ENCODE results near the gene POLD2.

POLD2 gene

GRCh38 chr7:44157116-44158080, 34.0 kb upstream of the POLD2 start:
- Mint-ChIP-seq H3K9me3 (no peaks in the 10 kb centered on the region), H3K27me3 (no peaks in the 10 kb centered on the region), H3K27ac (no peak overlapping the region), H3K4me3 (no peak overlapping the region), H3K36me3 (ENCODE audit: low read depth) (no peaks in the 10 kb centered on the region), H3K4me1 (ENCODE audit: low read depth) (peaks cover 2% of the 10 kb centered on the region)
- intact Hi-C loops (cut with micrococcal nuclease) = no loop called here

- intact Hi-C loops (cut with micrococcal nuclease) = no loop called here
- peaks cover 6% of the 10 kb centered on the region for H3K4me1 Mint-ChIP-seq (ENCODE audit: low read depth)
- H3K9me3 Mint-ChIP-seq = no peaks in the 10 kb centered on the region
- no peak overlapping the region for H3K4me3 Mint-ChIP-seq
- H3K27me3 Mint-ChIP-seq = no peaks in the 10 kb centered on the region
- H3K27ac Mint-ChIP-seq = no peak overlapping the region
- no peaks in the 10 kb centered on the region for H3K36me3 Mint-ChIP-seq (ENCODE audit: low read depth)
Measured at GRCh38 chr7:44156453-44157010, 33.2 kb upstream of the POLD2 start.

DNA sequence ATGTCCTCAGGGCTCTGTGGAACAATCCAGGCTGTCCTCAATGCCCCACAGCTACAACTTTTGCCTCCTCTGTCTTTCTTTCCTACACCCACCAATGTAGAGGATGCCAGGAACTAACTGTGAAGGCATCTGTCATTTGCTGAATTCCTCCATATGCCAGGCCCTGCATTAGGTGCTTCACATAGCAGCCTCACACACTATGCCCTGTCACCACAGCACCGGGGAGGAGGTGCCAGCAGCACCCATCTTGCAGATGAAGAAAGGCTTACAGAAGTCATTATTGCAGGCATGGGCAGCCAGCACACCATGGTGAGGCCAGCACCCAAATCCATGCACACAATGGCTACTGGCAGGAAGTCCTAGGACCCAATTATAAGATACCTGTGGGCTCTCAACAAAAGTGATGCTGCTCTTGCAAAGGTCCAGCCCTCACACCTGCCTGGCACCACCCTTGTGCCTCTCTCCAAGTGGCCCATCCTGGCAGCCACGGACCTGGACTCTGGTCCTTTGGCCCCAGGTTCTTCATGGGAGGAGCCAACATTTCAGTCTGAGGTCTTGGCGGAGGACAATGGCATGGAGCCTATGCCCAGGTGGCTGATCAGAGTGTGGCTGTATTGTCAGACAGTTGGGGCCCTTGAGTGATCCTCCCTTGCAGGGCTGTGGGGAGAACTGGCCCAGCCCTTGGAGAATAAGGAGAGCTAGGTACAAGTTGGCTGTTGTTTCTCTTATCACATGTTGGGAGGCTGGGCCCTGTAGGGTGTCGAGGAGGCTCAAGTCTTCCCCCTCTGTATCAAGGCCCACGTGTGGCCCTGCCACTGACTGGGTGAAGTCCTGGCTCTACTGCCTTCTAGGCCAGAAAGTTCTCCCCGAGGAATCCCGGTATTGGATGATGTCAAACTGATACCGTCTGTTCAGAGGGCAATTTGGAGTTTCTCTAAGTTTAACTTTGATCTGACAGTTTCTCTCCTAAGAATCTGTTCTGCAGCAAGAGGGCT, 32.1 kb upstream of the POLD2 start:
- intact Hi-C loops (cut with micrococcal nuclease) = no loop called here
- Mint-ChIP-seq H3K9me3 (no peaks in the 10 kb centered on the region), H3K27ac (no peak overlapping the region), H3K36me3 (ENCODE audit: low read depth) (no peaks in the 10 kb centered on the region), H3K4me1 (ENCODE audit: low read depth) (peaks cover 6% of the 10 kb centered on the region), H3K4me3 (no peak overlapping the region), H3K27me3 (no peaks in the 10 kb centered on the region)

DNA sequence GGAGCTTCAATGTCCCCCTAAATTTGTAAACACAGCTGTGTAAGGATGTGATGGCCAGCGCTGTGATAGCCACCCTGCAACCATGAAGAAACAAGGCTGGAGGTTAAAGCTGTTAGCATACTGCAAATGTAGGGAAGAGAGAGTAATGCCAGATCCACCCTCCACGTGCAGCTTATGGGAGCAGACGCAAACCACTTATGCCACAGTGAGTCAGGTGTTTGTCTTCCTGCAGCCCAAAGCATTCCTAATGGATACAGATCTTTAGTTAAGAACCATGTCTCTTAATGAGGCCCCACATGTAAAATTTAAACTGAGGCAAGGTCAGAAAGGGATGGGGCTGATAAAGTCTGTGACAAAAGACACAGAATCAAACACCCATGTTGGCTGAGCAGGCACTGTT, 31.4 kb upstream of the POLD2 start:
- H3K36me3 Mint-ChIP-seq (ENCODE audit: low read depth) = no peaks in the 10 kb centered on the region
- H3K4me3 Mint-ChIP-seq = no peak overlapping the region
- intact Hi-C loops (cut with micrococcal nuclease) = no loop called here
- H3K9me3 Mint-ChIP-seq = no peaks in the 10 kb centered on the region
- peaks cover 6% of the 10 kb centered on the region for H3K4me1 Mint-ChIP-seq (ENCODE audit: low read depth)
- no peaks in the 10 kb centered on the region for H3K27me3 Mint-ChIP-seq
- no peak overlapping the region for H3K27ac Mint-ChIP-seq

DNA sequence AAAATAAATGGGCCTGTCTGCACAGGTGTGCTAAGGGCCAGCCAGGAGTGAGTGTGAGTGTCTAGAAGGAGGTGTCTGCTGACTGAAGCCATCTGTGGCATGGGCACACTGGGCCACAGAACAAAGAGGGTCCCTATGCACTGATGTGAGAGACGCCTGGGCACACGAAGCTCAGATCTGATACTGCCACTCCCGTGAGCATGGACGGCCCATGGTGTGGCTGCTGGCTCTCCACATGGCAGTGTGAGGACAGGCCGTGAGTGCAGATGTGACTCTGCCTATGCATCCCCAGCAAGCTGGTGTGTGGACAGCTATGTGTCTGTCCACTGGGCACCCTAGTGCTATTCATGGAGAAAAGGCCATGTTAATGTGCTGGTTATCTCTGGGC, 30.6 kb upstream of the POLD2 start:
- H3K27ac Mint-ChIP-seq = no peak overlapping the region
- intact Hi-C loops (cut with micrococcal nuclease) = no loop called here
- no peaks in the 10 kb centered on the region for H3K27me3 Mint-ChIP-seq
- H3K9me3 Mint-ChIP-seq = no peaks in the 10 kb centered on the region
- H3K4me1 Mint-ChIP-seq (ENCODE audit: low read depth) = peaks cover 6% of the 10 kb centered on the region
- H3K36me3 Mint-ChIP-seq (ENCODE audit: low read depth) = no peaks in the 10 kb centered on the region
- H3K4me3 Mint-ChIP-seq = no peak overlapping the region

DNA sequence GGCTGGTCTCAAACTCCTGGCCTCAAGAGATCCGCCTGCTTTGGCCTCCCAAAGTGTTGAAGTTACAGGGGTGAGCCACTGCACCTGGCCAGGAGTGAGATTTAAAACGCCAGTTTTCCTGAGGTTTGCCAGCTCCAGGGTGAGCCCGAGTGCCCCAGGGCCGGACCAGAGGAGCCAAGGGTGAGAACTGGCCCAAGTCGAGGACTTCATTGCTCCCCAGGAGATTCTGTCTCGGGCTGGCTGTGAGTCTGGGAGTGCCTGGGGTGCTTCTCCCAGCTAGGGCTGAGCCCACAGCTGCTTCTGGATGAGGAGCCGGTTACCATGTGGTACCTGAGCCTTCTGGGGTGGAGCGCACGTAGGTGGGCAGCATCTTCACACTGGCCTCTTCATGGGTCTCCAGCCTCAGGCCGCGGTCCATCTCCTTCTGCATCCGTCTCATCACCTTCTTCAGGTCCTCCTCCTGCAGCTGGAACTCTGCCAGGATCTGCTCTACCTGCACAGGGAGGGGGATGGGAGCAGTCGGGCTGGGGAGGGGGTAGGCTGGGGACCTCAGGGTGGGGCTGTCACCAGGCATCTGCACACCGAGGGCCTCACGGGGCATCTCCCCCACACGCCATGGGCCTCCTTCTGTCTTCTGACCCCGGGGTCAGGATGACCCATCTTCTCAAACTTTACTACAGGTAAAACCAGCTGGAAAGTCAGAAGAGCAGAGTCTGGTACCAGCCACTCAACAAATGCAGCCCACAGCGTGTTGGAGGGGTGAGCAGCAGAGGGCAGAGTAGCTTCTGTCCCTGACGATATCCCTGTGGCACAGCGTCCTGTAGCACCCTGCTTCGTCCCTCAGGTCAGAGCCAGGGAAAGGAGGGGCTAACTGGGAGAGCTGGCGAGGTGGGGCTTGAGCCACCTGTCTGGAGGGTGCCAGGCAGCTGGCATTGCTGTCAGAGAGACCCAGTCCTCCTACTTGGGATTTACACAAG, 29.9 kb upstream of the POLD2 start:
- H3K9me3 Mint-ChIP-seq = no peaks in the 10 kb centered on the region
- H3K36me3 Mint-ChIP-seq (ENCODE audit: low read depth) = no peaks in the 10 kb centered on the region
- peaks cover 2% of the 10 kb centered on the region for H3K27me3 Mint-ChIP-seq
- intact Hi-C loops (cut with micrococcal nuclease) = no loop called here
- no peak overlapping the region for H3K4me3 Mint-ChIP-seq
- H3K27ac Mint-ChIP-seq = peak overlapping the region; percentile 42
- H3K4me1 Mint-ChIP-seq (ENCODE audit: low read depth) = peaks cover 6% of the 10 kb centered on the region

- Mint-ChIP-seq H3K4me3 (no peak overlapping the region), H3K4me1 (ENCODE audit: low read depth) (peaks cover 6% of the 10 kb centered on the region), H3K36me3 (ENCODE audit: low read depth) (no peaks in the 10 kb centered on the region), H3K9me3 (no peaks in the 10 kb centered on the region), H3K27me3 (peaks cover 11% of the 10 kb centered on the region), H3K27ac (peak overlapping the region; percentile 42)
- intact Hi-C loops (cut with micrococcal nuclease) = no loop called here
Measured at GRCh38 chr7:44151956-44152355, 28.6 kb upstream of the POLD2 start.

DNA sequence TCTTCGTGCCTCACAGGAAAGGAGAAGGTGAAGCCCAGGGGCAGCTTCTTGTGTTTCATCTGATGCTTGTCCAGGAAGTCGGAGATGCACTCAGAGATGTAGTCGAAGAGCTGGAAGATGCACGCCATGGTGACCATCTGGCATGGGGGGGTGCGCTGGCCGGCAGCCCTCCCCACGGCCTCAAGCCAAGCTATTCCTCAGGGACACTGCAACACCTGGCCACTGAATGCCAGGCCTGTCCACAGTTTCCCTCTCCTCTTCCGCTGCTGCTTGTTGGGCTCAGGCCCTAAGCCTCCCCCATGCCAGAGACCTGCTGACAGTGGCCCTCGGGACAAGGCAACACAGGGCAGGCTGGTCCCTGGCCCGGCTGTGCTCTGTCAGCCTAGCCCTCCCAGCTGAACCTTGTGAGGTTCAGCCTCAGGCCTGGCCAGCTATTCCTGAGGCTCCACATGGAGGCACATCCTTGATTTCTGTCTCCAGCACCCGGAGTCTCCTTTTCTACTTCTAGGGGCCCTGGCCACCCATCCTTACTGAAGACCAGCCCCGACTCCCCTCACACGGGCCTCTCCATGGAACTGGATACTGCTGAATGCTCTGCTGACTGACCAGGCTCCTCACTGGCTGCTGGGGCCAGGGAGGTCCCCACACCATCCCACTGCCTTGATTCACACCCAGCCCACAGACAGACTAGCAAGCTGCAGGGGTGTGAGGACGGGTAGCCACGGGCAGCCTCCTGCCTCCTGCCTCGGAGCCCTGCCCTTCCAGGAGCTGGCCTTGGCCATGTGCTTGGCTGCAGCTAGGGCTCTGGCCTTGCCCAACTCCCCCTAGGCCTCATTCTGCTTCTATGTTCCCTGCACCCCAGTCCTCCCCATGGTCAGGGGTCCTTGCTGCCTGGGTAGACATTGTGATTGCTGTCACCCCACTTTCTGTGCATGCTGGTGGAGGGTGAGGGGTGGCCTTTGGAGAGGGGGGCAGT, 27.9 kb upstream of the POLD2 start:
- Mint-ChIP-seq H3K4me1 (ENCODE audit: low read depth) (peaks cover 9% of the 10 kb centered on the region), H3K36me3 (ENCODE audit: low read depth) (no peaks in the 10 kb centered on the region), H3K27ac (peak overlapping the region; percentile 1), H3K27me3 (peaks cover 18% of the 10 kb centered on the region), H3K4me3 (no peak overlapping the region), H3K9me3 (no peaks in the 10 kb centered on the region)
- intact Hi-C loops (cut with micrococcal nuclease) = no loop called here

DNA sequence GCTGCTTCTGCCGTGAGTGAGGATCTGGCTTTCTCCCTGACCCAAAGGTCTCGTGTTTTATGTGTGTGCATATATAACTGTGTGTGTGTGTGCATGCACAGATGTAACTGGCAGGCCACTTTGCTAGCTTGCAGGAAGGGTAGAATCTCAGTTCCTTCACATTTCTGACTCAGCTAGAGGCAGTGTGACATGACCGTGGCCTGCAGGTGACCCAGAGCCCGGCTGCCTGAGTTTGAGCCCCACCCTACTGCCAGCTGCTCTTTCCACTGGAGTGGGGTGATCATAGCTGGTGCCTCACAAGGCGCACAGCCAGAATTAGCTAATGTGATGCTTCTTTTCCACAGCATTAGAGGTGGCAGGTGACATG, 27.1 kb upstream of the POLD2 start:
- H3K4me3 Mint-ChIP-seq = no peak overlapping the region
- peaks cover 17% of the 10 kb centered on the region for H3K4me1 Mint-ChIP-seq (ENCODE audit: low read depth)
- H3K9me3 Mint-ChIP-seq = no peaks in the 10 kb centered on the region
- H3K27ac Mint-ChIP-seq = peak overlapping the region; percentile 1
- H3K36me3 Mint-ChIP-seq (ENCODE audit: low read depth) = no peaks in the 10 kb centered on the region
- H3K27me3 Mint-ChIP-seq = peaks cover 24% of the 10 kb centered on the region
- intact Hi-C loops (cut with micrococcal nuclease) = no loop called here

GRCh38 chr7:44149571-44150465, 26.5 kb upstream of the POLD2 start:
- no peaks in the 10 kb centered on the region for H3K36me3 Mint-ChIP-seq (ENCODE audit: low read depth)

GRCh38 chr7:44148961-44149536, 25.7 kb upstream of the POLD2 start:
- peak overlapping the region; percentile 1 for H3K27ac Mint-ChIP-seq
- intact Hi-C loops (cut with micrococcal nuclease) = no loop called here
- H3K4me1 Mint-ChIP-seq (ENCODE audit: low read depth) = peaks cover 23% of the 10 kb centered on the region
- H3K36me3 Mint-ChIP-seq (ENCODE audit: low read depth) = no peaks in the 10 kb centered on the region
- H3K27me3 Mint-ChIP-seq = peaks cover 38% of the 10 kb centered on the region
- H3K9me3 Mint-ChIP-seq = no peaks in the 10 kb centered on the region
- H3K4me3 Mint-ChIP-seq = no peak overlapping the region

More at GRCh38 chr7:44149571-44150465, 26.5 kb upstream of the POLD2 start:
- Mint-ChIP-seq H3K4me3 (no peak overlapping the region), H3K9me3 (no peaks in the 10 kb centered on the region), H3K27me3 (peaks cover 31% of the 10 kb centered on the region), H3K27ac (peak overlapping the region; percentile 1), H3K4me1 (ENCODE audit: low read depth) (peaks cover 23% of the 10 kb centered on the region)
- intact Hi-C loops (cut with micrococcal nuclease) = no loop called here

Data from dendritic cell treated with granulocyte-macrophage colony-stimulating factor and Interleukin-4, amounts not matched to agents 40 ng/mL and 50 ng/mL, for 4 days (primary cell).